ENCODE results near the gene CAPN5.

DNA sequence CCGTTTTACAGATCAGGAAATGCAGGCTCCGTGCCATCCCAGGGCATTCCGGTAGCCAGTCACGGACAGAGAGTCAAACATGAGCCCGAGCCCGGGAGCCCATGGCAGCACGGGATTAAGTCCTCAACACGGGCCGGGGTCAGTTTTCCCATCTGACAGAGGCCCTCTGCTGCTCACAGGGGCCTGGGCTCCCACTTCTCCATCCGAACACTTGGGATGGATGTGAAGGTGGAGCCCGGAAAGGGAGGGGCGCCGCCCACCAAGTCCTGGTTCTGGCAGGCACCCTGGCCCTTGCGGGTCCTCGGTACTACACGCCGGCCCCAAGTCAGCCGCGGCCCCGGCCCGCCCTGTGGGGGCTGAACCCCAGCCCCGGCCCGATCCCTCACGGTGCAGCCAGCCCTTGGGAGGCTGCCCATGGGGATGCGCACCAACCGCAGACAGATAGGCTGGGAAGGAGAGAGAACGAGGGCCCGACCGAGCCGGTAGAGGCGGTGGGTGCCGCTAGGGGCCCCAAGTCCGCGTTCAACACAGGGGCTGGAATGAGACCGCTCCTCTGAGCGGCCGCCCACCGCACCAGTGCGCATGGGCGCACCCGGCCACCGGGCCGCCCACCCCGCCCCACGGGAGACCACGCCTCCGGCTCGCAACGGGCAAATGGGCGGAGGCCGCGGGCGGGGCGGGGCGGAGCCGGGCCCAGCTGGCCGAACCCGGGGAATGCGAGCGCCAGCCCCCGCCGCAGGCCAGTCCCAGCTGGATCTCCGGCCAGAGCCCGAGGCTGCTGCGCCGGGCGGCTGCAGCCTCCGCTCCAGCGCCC, at the start of gene CAPN5:
- TF ChIP-seq POLR2A (IDR thresholded peaks at IDR 0.05) = peak; percentile 30 to 93
- TF ChIP-seq, protein P1, sequence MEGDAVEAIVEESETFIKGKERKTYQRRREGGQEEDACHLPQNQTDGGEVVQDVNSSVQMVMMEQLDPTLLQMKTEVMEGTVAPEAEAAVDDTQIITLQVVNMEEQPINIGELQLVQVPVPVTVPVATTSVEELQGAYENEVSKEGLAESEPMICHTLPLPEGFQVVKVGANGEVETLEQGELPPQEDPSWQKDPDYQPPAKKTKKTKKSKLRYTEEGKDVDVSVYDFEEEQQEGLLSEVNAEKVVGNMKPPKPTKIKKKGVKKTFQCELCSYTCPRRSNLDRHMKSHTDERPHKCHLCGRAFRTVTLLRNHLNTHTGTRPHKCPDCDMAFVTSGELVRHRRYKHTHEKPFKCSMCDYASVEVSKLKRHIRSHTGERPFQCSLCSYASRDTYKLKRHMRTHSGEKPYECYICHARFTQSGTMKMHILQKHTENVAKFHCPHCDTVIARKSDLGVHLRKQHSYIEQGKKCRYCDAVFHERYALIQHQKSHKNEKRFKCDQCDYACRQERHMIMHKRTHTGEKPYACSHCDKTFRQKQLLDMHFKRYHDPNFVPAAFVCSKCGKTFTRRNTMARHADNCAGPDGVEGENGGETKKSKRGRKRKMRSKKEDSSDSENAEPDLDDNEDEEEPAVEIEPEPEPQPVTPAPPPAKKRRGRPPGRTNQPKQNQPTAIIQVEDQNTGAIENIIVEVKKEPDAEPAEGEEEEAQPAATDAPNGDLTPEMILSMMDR (IDR thresholded peaks at IDR 0.05) = peak in 6 of 12 donors; percentile 6 to 50 (median 24)
